Measurements from ENCODE around the gene COL23A1. TPM values are rescaled to one million over a fixed set of nuclear protein-coding genes. Genes with fewer than 3 reads are reported as not detected.

Gene COL23A1
- total RNA-seq, 1 donor from 2014 or later, result 2.9 TPM

DNA sequence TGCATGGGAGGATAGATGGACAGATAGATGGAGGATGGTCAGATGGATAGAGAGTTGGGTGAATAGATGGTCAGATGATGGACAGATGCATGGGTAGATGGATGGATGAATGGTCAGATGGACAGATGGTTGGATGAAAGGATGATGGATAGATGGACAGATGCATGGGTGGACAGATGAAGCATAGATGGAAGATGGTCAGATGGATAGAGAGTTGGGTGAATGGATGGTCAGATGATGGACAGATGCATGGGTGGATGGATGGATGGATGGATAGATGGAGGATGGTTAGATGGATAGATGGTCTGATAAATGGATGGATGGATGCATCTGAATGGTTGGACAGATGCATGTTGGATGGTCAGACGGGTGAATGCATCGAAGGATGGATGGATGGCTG is 70.4 kb downstream of the COL23A1 start:
- Mint-ChIP-seq H3K27ac (ENCODE audit: unreplicated experiment) (no peak overlapping the region), H3K27me3 (ENCODE audit: unreplicated experiment) (peaks cover 2% of the 10 kb centered on the region), H3K4me3 (ENCODE audit: unreplicated experiment) (no peak overlapping the region), H3K4me1 (ENCODE audit: low read depth, unreplicated experiment) (no peaks in the 10 kb centered on the region), H3K36me3 (ENCODE audit: unreplicated experiment) (peaks cover 10% of the 10 kb centered on the region), H3K9me3 (ENCODE audit: unreplicated experiment) (peaks cover 10% of the 10 kb centered on the region)
- TF ChIP-seq, protein P1, sequence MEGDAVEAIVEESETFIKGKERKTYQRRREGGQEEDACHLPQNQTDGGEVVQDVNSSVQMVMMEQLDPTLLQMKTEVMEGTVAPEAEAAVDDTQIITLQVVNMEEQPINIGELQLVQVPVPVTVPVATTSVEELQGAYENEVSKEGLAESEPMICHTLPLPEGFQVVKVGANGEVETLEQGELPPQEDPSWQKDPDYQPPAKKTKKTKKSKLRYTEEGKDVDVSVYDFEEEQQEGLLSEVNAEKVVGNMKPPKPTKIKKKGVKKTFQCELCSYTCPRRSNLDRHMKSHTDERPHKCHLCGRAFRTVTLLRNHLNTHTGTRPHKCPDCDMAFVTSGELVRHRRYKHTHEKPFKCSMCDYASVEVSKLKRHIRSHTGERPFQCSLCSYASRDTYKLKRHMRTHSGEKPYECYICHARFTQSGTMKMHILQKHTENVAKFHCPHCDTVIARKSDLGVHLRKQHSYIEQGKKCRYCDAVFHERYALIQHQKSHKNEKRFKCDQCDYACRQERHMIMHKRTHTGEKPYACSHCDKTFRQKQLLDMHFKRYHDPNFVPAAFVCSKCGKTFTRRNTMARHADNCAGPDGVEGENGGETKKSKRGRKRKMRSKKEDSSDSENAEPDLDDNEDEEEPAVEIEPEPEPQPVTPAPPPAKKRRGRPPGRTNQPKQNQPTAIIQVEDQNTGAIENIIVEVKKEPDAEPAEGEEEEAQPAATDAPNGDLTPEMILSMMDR (IDR thresholded peaks at IDR 0.05; ENCODE audit: partially characterized antibody, unreplicated experiment), result no peak
- DNase-seq, result no peak

DNA sequence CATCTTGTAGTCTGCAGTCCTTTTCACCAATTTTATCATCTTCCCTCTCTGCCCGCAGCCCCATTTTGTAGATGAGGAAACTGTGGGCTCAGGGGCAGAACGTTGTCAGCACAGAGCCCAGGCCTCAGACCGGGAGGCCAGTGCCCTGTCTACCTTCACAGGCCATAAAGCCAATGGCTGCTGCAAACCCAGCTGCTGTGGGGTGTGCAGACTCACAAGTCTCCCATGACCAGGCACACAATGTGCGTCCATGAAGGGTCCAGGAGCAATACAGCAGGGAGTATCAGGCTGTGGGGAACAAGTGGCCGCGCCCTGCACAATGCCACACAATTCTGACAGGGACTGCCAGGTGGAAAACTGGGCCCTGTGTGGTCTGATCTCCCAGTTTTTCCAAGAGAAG is 71.0 kb downstream of the COL23A1 start:
- Mint-ChIP-seq H3K4me1 (ENCODE audit: low read depth, unreplicated experiment) (no peaks in the 10 kb centered on the region), H3K4me3 (ENCODE audit: unreplicated experiment) (no peak overlapping the region), H3K9me3 (ENCODE audit: unreplicated experiment) (peaks cover 7% of the 10 kb centered on the region), H3K36me3 (ENCODE audit: unreplicated experiment) (peaks cover 7% of the 10 kb centered on the region), H3K27ac (ENCODE audit: unreplicated experiment) (no peak overlapping the region), H3K27me3 (ENCODE audit: unreplicated experiment) (peaks cover 2% of the 10 kb centered on the region)
- no peak for DNase-seq
- TF ChIP-seq, protein P1 (IDR thresholded peaks at IDR 0.05; ENCODE audit: partially characterized antibody, unreplicated experiment), result no peak

DNA sequence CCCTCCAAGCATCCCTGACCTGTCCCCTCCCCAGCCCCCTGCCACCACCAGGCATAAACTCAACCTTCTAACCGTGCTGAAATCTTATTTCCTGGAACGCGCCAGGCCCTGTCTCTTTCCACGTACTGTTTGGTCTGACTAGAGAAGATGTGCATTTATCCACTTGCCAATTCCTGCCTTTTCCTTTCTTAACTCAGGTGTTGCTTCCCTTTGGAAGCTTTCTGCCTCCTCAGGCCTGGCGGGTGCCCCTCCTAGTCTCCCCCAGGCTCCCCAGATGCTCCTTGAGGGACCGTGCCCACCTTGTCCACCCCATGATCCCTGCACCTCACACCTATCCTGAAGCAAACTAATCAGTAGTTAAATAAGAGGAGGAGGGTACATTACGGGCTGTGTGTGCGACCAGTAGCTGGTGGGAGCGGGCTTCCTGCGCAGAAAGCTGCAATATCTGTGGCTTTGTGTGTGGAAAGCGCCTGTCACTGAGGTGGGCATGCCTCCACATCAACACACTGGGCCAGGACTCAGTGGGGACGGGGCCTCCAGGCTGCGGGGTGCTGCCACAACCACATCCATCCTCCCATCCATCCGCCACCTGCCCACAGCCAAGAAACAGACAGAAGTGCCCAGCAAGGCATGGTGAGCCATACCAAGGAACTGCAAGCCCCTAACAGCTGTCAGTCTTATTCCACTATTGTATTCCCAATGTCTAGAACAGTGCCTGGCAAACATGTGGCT is 73.5 kb downstream of the COL23A1 start:
- DNase-seq, result no peak
- Mint-ChIP-seq H3K27me3 (ENCODE audit: unreplicated experiment) (peaks cover 4% of the 10 kb centered on the region), H3K27ac (ENCODE audit: unreplicated experiment) (no peak overlapping the region), H3K4me3 (ENCODE audit: unreplicated experiment) (no peak overlapping the region), H3K36me3 (ENCODE audit: unreplicated experiment) (peaks cover 7% of the 10 kb centered on the region), H3K4me1 (ENCODE audit: low read depth, unreplicated experiment) (no peaks in the 10 kb centered on the region), H3K9me3 (ENCODE audit: unreplicated experiment) (peaks cover 9% of the 10 kb centered on the region)
- TF ChIP-seq, protein P1 (IDR thresholded peaks at IDR 0.05; ENCODE audit: partially characterized antibody, unreplicated experiment), result no peak

DNA sequence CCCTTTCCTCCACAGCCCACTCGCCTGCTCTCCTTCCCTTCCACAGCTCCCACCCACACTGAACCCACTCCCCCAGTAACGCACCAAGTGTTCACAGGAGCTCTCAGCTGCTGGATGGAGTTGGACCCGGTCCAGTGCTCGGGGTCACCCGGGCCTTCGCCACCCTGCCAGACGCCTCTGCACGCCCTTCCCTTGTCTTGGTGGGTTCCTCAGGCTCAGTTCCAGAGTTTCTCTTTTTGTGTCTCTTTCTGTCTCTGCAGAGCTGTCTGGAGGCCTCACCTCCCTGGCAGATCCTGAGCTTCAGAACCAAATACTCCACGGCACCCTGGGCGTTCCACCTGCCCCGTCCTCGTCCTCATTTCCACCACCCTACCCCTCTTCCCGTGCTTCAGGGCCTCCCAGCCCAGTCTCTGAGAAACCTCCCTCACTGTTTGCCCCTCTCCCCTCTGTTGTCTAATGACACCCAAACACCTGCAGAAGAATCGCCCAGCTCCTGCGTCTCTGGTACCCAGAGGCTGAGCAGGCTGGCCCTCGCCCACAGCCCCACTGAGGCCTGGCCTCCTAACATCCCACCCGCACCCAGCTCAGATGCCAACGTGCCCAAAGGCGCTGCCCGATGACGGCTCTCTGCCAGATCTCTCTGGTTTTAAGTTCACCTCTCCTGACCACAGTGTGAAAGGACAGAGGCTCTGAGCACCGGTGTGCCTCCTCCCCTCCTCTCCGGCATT is 74.3 kb downstream of the COL23A1 start:
- Mint-ChIP-seq H3K27ac (ENCODE audit: unreplicated experiment) (no peak overlapping the region), H3K36me3 (ENCODE audit: unreplicated experiment) (peaks cover 7% of the 10 kb centered on the region), H3K4me1 (ENCODE audit: low read depth, unreplicated experiment) (no peaks in the 10 kb centered on the region), H3K27me3 (ENCODE audit: unreplicated experiment) (peaks cover 4% of the 10 kb centered on the region), H3K4me3 (ENCODE audit: unreplicated experiment) (no peak overlapping the region), H3K9me3 (ENCODE audit: unreplicated experiment) (peaks cover 9% of the 10 kb centered on the region)
- TF ChIP-seq, protein P1 (IDR thresholded peaks at IDR 0.05; ENCODE audit: partially characterized antibody, unreplicated experiment), result no peak
- no peak for DNase-seq

Data from glutamatergic neuron (in vitro differentiated cells).